GM18511 (cell line): Measurements from ENCODE around the gene GTF3C5.
"Not testable (repeated sequence)": the region's sequence is repeated elsewhere in the genome, so short reads cannot be mapped to it uniquely, and the experiment has no call there.

Experiments
- ATAC-seq: cut with Tn5 transposase; IDR thresholded peaks from one replicate; pipeline ENCODE4 v1.9.1; 2021; ENCODE audit warnings: mild to moderate bottlenecking, moderate library complexity; ENCODE audit not compliant: unreplicated experiment

GTF3C5 gene

DNA sequence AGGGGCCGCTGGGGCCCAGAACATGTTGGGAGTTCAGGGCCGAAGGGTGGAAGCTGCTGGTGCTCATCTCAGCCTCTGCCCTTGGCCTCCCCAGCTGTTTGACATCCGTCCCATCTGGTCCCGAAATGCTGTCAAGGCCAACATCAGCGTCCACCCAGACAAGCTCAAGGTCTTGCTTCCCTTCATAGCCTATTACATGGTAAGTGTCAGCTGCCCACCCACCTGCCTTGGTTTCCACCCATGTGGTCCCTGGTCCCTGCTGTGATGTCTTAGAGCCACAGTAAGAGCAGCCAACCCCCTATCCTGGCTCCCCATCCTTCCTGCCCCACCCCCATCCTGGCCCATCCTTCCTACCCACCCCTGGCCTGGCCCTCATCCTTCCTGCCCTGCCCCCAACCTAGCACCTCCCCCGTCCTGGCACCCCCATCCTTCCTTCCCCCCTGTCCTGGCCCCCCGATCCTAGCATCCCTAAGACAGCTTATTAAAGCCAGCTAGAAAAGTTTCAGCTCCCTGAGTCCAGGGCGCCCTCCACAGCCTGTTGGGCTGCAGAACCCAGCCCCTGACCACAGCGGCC, 21.3 kb downstream of the GTF3C5 start:
- no peak for ATAC-seq

DNA sequence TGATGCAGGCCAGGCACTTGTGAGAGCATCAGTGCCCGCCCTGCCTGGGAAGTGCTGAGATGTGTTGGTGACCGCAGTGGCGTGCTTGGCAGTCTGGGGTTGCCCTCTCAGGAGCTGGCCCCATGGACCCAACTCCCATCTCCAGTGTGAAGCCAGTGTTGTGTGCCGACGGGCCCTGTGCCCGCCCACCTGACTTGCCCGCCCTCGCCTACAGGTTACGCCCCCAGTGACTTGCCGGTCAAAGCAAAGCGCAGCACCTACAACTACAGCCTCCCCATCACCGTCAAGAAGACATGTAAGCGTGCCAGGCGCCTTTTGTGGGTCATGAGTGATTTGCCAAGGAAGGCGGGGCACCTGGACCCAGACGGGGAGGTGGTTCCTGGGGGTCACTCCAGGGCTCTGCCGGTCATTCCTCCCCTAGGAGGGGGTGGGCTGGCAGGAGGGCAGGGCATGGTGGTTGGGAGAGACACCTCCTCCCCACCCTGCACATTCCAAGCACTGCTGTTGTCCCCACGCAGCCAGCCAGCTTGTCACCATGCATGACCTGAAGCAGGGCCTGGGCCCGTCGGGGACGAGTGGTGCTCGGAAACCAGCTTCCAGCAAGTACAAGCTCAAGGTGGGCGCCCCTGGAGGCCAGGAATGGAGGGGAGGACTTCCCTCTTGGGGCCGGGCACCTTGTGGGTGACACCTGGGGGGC, 23.5 kb downstream of the GTF3C5 start:
- ATAC-seq, result no peak

DNA sequence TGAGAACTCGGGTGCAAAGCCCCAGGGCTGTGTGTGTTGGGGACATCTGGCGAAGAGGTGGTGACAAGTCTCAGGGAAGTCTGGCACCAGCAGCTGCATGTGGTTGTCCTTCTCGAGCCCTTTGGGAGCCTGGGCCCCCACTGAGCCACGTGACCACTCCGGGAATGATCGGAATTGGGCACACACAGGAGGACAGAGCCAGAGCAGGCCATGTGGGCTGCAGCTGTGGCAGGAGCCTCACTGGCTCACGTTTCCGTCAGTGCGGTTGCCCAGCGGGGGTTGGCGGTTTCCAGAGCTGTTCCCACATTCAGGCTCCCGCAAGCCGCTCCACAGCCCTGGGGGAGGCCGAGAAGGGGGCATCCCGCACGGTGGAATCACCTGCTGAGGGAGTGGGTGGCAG, 24.2 kb downstream of the GTF3C5 start:
- ATAC-seq, result no peak

DNA sequence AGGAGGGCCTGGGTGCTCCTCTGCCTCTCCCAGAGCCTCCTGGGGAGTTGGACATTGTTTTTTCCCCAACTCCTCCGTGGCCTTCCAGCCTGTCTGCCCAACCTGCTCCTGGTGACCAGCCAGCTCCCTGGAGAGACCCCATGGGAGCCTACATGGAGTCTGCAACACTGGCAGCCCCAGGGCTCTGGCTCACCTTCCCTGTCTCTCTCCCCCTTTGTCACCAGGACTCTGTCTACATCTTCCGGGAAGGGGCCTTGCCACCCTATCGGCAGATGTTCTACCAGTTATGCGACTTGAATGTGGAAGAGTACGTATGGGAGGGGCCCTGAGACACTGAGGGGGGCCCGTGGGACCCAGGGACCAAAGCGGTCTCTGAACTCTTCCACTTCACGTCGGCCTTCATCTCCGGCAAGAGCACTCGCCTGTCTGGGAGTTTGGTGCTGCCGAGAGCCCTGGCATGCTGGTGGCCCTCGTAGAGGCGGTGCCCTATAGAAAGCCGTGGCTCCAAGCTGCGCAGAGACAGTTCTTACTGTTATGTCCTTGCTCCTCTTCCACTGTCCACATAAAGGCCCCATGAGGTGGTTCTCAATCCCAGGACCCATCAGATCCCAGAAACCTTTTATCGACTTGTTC, 25.1 kb downstream of the GTF3C5 start:
- no peak for ATAC-seq

GRCh38 chr9:133056533-133056932, 25.7 kb downstream of the GTF3C5 start:
- ATAC-seq, result no peak

DNA sequence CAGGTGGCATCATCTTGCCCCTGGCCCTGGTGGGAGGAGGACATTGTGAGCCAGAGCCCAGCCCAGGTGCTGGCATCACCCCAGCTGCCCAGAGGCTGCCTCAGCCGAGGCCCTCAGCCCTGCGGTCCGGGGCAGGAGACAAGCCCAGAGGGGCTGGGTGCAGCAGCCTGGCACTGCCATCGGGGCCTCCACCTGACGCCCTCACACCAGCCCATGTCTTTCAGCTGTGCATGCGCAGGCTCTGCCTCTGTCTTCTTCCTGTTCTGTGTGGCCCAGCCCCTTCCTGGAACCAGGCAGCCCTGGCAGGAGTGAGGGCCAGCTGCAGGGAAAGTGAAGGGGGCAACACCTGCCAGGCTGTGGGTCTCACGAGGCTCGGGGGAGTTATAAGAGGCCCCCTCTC, 26.2 kb downstream of the GTF3C5 start:
- no peak for ATAC-seq

GRCh38 chr9:133057553-133057952, 26.8 kb downstream of the GTF3C5 start:
- ATAC-seq, result no peak

DNA sequence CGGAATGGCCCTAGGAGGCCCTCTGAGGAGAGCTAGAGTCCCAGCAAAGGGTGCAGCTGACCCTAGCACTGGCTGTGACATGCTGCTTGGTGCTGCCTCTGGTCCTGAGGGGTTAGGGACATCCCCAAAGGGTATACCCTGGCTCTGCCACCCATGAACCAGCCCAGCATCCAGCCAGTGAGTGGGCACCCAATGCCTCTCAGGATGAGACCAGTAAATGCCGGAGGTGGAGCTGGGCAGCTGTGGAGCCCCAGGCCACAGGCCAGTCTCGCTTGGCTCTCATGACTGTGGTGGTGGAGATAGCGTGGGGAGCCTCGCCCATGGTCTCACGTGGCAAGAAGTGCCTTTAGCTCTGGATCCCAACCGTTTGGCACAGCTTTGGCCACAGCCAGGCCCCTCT, 27.3 kb downstream of the GTF3C5 start:
- no peak for ATAC-seq

DNA sequence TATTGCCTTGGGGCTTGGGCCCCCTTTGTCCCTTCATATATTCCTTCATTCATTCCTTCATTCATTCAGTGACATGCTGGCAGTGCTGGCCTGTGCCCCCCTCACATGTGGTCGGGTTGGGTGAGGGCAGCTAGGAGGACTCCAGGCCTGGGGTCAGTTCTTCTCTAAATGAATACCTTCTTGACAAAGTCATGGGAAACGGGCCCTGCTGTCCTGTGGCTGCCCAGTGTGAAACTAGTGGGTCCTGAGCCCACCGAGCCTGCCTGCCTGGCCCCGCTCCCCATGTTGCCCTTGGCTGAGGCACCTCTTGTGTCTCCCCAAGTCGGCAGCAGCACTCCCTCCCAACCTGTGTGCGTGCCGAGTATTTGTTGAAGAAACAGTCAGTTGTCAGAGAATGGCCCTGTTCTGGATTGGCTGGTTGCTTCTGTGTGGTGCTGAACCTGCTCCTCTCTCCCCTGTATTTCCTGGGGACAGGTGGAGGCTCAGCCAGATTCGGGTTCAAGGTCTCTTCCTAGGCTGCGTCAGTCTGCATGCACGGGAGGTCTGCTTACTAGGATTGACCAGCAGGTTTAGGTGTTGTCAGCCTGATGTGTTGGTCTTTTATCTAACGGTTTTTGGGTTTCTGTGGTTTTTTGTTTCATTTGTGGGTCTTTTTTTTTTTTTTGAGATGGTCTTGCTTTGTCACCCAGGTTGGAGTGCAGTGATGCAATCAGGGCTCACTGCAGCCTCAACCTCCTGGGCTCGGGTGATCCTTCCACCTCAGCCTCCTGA, 27.9 kb downstream of the GTF3C5 start:
- no peak for ATAC-seq

GRCh38 chr9:133059623-133060022, 28.8 kb downstream of the GTF3C5 start:
- no peak for ATAC-seq

DNA sequence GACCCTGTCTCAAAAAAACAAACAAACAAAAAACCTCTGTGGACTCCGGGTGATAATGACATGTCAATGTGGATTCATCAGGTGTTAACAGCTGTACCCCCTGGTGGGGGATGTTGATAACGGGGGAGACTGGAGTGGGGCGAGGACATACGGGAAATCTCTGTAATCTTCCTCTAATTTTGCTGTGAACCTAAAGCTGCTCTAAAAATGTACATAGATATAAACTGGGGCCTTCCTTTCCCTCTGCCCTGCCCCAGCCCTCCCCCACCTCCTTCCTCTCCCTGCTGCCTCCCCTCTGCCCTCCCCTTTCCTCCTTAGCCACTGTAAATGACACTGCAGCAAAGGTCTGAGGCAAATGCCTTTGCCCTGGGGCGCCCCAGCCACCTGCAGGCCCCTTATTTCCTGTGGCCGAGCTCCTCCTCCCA, 29.6 kb downstream of the GTF3C5 start:
- ATAC-seq, result no peak

- ATAC-seq, result not testable (repeated sequence)
Measured at GRCh38 chr9:133061019-133061763, 30.4 kb downstream of the GTF3C5 start.

GRCh38 chr9:133061764-133062145, 31.0 kb downstream of the GTF3C5 start, which contains the start of gene CEL:
Gene CEL (plus strand): TSS chr9:133061981. CDS start chr9:133062003, 22 bp downstream.
- ATAC-seq, result not testable (repeated sequence)

GRCh38 chr9:133062569-133062968, 31.8 kb downstream of the GTF3C5 start:
- not testable (repeated sequence) for ATAC-seq

DNA sequence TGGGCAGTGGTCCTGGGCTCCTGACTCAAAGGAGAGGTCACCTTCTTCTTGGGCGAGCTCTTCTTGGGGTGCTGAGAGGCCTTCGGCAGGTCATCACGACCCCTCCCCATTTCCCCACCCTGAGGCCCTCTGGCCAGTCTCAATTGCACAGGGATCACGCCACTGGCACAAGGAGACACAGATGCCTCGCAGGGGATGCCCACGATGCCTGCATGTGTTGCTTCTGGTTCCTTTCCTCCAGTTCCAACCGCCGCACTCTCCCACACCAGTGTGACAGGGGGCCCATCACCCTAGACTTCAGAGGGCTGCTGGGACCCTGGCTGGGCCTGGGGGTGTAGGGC, 32.3 kb downstream of the GTF3C5 start:
- ATAC-seq, result no peak

DNA sequence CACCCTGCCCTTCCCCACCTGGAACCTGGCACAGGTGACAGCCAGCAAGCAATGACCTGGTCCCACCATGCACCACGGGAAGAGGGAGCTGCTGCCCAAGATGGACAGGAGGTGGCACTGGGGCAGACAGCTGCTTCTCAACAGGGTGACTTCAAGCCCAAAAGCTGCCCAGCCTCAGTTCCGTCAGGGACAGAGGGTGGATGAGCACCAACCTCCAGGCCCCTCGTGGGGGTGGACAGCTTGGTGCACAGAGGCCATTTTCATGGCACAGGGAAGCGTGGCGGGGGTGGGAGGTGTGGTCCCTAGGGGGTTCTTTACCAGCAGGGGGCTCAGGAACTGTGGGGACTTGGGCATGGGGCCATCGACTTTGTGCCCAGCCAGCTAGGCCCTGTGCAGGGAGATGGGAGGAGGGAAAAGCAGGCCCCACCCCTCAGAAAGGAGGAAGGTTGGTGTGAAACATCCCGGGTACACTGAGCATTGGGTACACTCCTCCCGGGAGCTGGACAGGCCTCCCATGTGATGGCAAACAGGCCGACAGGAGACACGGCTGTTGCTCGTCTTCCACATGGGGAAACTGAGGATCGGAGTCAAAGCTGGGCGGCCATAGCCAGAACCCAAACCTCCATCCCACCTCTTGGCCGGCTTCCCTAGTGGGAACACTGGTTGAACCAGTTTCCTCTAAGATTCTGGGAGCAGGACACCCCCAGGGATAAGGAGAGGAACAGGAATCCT, 32.9 kb downstream of the GTF3C5 start:
- no peak for ATAC-seq

DNA sequence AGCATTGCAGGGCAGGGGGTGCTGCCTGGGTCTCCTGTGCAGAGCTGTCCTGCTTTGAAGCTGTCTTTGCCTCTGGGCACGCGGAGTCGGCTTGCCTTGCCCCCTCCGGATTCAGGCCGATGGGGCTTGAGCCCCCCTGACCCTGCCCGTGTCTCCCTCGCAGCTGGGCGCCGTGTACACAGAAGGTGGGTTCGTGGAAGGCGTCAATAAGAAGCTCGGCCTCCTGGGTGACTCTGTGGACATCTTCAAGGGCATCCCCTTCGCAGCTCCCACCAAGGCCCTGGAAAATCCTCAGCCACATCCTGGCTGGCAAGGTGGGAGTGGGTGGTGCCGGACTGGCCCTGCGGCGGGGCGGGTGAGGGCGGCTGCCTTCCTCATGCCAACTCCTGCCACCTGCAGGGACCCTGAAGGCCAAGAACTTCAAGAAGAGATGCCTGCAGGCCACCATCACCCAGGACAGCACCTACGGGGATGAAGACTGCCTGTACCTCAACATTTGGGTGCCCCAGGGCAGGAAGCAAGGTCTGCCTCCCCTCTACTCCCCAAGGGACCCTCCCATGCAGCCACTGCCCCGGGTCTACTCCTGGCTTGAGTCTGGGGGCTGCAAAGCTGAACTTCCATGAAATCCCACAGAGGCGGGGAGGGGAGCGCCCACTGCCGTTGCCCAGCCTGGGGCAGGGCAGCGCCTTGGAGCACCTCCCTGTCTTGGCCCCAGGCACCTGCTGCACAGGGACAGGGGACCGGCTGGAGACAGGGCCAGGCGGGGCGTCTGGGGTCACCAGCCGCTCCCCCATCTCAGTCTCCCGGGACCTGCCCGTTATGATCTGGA, 33.7 kb downstream of the GTF3C5 start:
- ATAC-seq, result no peak

- no peak for ATAC-seq
Measured at GRCh38 chr9:133065070-133065388, 34.2 kb downstream of the GTF3C5 start.

GRCh38 chr9:133066181-133066983, 35.6 kb downstream of the GTF3C5 start:
- no peak for ATAC-seq
